Activated B cell treated with CpG ODN at 0.5 μM for 24 hours (primary cell): Measurements from ENCODE around the gene PAM. TPM values are rescaled to one million over a fixed set of nuclear protein-coding genes. Genes with fewer than 3 reads are reported as not detected.

Experiments used
- ATAC-seq: fragments of 200-7000 bp; cut with Tn5 transposase; one replicate; pipeline ENCODE4 v1.10.0; 2021; ENCODE audit warnings: low read depth, mild to moderate bottlenecking, moderate library complexity
- CTCF ChIA-PET: fragments of 350-600 bp; sonication (Branson Sonifier 250); formaldehyde crosslinking; loops from one replicate; lab custom pipeline; 2021; ENCODE audit warnings: antibody characterized with exemption; lab: Charles Lee
- POLR2A ChIA-PET: fragments of 350-600 bp; sonication (Branson Sonifier 250); formaldehyde crosslinking; loops from one replicate; lab custom pipeline; 2021; ENCODE audit warnings: antibody characterized with exemption; lab: Charles Lee
- DNase-seq: peaks from one replicate; pipeline ENCODE4 v3.0.0; 2022
- H3K27ac Mint-ChIP-seq: one replicate; pipeline ENCODE4 v1.8.0; 2020; ENCODE audit warnings: mixed read lengths
- H3K27me3 Mint-ChIP-seq: one replicate; pipeline ENCODE4 v1.8.0; 2021; ENCODE audit warnings: mixed read lengths
- H3K36me3 Mint-ChIP-seq: one replicate; pipeline ENCODE4 v1.8.0; 2021; ENCODE audit warnings: low read depth, mixed read lengths
- H3K4me1 Mint-ChIP-seq: one replicate; pipeline ENCODE4 v1.8.0; 2021; ENCODE audit warnings: mixed read lengths
- H3K4me3 Mint-ChIP-seq: one replicate; pipeline ENCODE4 v1.8.0; 2020; ENCODE audit warnings: mild to moderate bottlenecking, mixed read lengths
- H3K9me3 Mint-ChIP-seq: one replicate; pipeline ENCODE4 v1.8.0; 2020; ENCODE audit warnings: mixed read lengths
- intact Hi-C: fragments of 100-400 bp; cut with micrococcal nuclease; formaldehyde crosslinking; loops from one replicate; pipeline ENCODE4 v1.15.1; 2024
- total RNA-seq: library from RNA; stranded (reverse); gene quantifications from 2 replicates; pipeline ENCODE4 v1.2.3, GENCODE V29; 2022
- TF ChIP-seq, protein P1 (sequence below): fragments of 200-600 bp; IDR thresholded peaks from one replicate; pipeline ENCODE4 v1.8.0; 2022; ENCODE audit warnings: antibody characterized with exemption, mild to moderate bottlenecking

Gene PAM
- total RNA-seq, 1 donor from 2014 or later, result 19.0 TPM

DNA sequence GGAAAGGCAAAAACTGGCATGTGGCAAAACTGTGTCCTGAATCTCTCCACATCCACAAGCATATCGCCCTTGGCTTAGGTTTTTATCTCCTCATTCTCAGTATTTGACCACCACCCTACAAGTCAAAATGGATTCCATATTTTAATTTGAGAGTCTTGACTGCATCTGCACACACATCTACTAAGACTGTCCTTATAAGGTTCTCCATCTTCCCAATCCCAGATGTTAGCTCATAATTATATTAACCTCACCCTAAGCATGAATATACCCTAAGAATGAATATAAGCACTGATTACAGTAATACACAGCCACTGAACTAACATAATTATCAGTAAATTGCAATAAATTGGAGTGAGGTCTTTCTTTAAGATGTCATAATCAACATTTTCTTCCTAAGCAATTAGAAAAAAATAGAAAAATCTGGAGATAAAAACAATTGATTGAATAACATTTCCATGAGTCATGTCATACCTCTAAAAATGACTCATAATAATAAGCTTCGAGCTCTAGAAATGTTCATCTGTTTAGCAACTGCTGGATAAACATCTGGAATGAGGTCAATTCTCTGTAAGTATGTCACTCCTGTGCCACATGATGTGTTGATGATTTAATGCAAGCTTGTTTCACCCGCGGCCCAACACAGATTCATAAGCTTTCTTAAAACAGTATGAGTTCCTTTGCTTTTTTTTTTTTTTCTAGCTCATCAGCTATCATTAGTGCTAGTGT is 39.9 kb upstream of the PAM start:
- Mint-ChIP-seq H3K9me3 (no peaks in the 10 kb centered on the region), H3K27ac (no peak overlapping the region), H3K36me3 (no peaks in the 10 kb centered on the region), H3K27me3 (peaks cover 3% of the 10 kb centered on the region), H3K4me1 (no peaks in the 10 kb centered on the region), H3K4me3 (no peak overlapping the region)
- POLR2A ChIA-PET, result no interaction called here
- CTCF ChIA-PET, result no interaction called here
- intact Hi-C loops, result no loop called here
- no peak for DNase-seq
- TF ChIP-seq, protein P1, sequence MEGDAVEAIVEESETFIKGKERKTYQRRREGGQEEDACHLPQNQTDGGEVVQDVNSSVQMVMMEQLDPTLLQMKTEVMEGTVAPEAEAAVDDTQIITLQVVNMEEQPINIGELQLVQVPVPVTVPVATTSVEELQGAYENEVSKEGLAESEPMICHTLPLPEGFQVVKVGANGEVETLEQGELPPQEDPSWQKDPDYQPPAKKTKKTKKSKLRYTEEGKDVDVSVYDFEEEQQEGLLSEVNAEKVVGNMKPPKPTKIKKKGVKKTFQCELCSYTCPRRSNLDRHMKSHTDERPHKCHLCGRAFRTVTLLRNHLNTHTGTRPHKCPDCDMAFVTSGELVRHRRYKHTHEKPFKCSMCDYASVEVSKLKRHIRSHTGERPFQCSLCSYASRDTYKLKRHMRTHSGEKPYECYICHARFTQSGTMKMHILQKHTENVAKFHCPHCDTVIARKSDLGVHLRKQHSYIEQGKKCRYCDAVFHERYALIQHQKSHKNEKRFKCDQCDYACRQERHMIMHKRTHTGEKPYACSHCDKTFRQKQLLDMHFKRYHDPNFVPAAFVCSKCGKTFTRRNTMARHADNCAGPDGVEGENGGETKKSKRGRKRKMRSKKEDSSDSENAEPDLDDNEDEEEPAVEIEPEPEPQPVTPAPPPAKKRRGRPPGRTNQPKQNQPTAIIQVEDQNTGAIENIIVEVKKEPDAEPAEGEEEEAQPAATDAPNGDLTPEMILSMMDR, result no peak
- ATAC-seq, result no peak

DNA sequence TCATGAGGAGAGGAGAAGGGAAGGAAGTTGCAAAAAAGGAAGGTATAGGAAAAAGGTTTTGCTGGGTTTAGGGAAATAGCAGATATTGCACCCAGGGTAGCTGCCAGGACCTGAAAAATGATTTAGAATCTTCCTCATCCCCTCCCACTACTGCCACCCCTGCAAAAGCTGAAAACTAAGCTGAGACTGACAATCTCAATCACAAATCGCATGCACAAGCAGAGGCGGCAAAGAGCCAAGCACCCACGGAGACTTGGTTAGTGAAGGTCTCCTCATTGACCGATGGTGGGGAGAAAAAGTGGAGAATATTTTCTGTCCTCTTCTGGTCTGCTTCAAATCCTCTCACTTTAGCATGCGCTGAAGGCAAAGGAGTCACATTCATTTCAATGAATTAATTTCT is 39.1 kb upstream of the PAM start:
- TF ChIP-seq, protein P1, result no peak
- H3K36me3 Mint-ChIP-seq, result no peaks in the 10 kb centered on the region
- H3K4me3 Mint-ChIP-seq, result no peak overlapping the region
- H3K4me1 Mint-ChIP-seq, result no peaks in the 10 kb centered on the region
- intact Hi-C loops, result no loop called here
- DNase-seq, result no peak
- ATAC-seq, result no peak
- ChIA-PET CTCF (no interaction called here), POLR2A (no interaction called here)
- H3K27ac Mint-ChIP-seq, result no peak overlapping the region
- H3K9me3 Mint-ChIP-seq, result no peaks in the 10 kb centered on the region
- peaks cover 3% of the 10 kb centered on the region for H3K27me3 Mint-ChIP-seq

DNA sequence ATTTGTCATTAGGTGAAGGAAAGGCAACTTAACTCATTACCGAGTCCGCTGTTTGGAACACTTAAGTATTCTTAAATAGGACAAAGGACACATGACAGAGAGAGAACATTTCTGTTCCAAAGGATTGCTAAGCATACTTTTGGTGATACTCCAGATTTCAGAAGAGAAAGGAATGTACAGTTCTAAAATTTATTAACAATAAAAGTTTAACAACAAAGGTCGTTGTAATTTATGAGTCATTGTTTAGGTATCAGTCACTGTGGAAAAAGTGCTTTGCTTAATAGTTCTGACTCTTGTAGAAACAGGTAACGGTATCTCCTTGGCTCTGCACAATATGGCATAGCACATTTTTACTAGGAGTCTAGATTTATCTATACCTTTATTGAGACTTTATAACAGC is 36.3 kb upstream of the PAM start:
- intact Hi-C loops, result loop anchor here (1.0 kb wide), 1 partner anchor 33 kb away; no protein-coding TSS in a partner anchor
- DNase-seq (no peak), ATAC-seq (no peak)
- no peaks in the 10 kb centered on the region for H3K36me3 Mint-ChIP-seq
- ChIA-PET POLR2A (no interaction called here), CTCF (no interaction called here)
- peaks cover 5% of the 10 kb centered on the region for H3K27me3 Mint-ChIP-seq
- H3K27ac Mint-ChIP-seq, result no peak overlapping the region
- H3K4me3 Mint-ChIP-seq, result no peak overlapping the region
- TF ChIP-seq, protein P1, result no peak
- peaks cover 3% of the 10 kb centered on the region for H3K9me3 Mint-ChIP-seq
- no peaks in the 10 kb centered on the region for H3K4me1 Mint-ChIP-seq

DNA sequence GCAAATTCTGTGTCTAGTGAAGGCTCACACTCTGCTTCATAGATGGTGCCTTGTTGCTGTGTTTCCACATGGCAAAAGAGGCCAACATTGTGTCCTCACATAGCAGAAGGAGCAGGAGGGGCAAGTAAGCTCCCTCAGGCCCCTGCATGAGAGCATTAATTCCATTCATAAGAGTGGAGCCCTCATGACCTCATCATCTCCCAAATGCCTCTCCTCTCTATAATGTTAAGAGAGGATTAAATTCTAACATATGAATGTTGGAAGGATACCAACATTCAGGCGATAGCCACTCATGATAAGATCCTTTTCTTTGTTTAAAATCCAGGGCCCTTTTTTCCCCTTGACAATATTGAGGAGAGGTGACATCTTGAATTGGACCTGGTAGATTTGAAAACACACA is 35.2 kb upstream of the PAM start:
- ChIA-PET CTCF (no interaction called here), POLR2A (no interaction called here)
- intact Hi-C loops, result loop anchor here (1.0 kb wide), 1 partner anchor 34 kb away; no protein-coding TSS in a partner anchor
- ATAC-seq (no peak), DNase-seq (no peak)
- no peak overlapping the region for H3K27ac Mint-ChIP-seq
- H3K36me3 Mint-ChIP-seq, result no peaks in the 10 kb centered on the region
- peaks cover 5% of the 10 kb centered on the region for H3K27me3 Mint-ChIP-seq
- peaks cover 3% of the 10 kb centered on the region for H3K9me3 Mint-ChIP-seq
- H3K4me3 Mint-ChIP-seq, result no peak overlapping the region
- TF ChIP-seq, protein P1, result no peak
- no peaks in the 10 kb centered on the region for H3K4me1 Mint-ChIP-seq

DNA sequence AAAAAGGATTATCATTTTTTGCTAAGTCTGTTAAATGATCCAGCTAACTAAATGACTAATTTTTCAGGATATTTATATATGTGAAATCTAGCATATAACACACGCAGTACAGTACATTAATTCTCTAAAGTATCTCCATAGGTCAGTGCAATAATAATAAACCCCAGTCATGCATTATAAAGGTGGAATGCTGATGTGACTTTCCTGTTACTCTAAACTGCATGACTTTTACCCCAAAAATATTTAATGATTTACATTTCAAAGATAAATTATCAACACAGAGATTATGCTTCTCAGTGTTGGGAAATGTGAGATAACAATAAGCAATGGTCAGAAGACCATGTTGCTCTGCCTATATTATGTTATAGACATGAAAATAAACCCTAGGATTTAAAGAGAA is 34.1 kb upstream of the PAM start:
- DNase-seq (no peak), ATAC-seq (no peak)
- H3K4me1 Mint-ChIP-seq, result no peaks in the 10 kb centered on the region
- peaks cover 3% of the 10 kb centered on the region for H3K9me3 Mint-ChIP-seq
- CTCF ChIA-PET, result no interaction called here
- intact Hi-C loops, result no loop called here
- POLR2A ChIA-PET, result no interaction called here
- peaks cover 5% of the 10 kb centered on the region for H3K27me3 Mint-ChIP-seq
- H3K27ac Mint-ChIP-seq, result no peak overlapping the region
- no peaks in the 10 kb centered on the region for H3K36me3 Mint-ChIP-seq
- no peak overlapping the region for H3K4me3 Mint-ChIP-seq
- TF ChIP-seq, protein P1, result no peak
